CD14-positive monocyte (primary cell): ENCODE data around the gene FOXA1. TPM values are rescaled to one million over a fixed set of nuclear protein-coding genes. Genes with fewer than 3 reads are reported as not detected.
A peak's percentile ranks its signal among the peaks of the same experiment; 100 is the strongest.

Experiments used
- DNase-seq, 3 donors: peaks; one replicate each; pipeline ENCODE4 v3.0.0-alpha.2; 2011 to 2022
- H2AFZ ChIP-seq: 2 replicates; pipeline ENCODE4 v1.6.0; 2012; ENCODE audit warnings: mild to moderate bottlenecking, low read depth, low read length, inconsistent platforms; ENCODE audit not compliant: insufficient read depth, poor library complexity, severe bottlenecking
- H3K27ac ChIP-seq, 2 donors: 1 replicate in 1 of 2; 2 replicates in 1 of 2; pipeline ENCODE4 v1.5.1; 2012 to 2013; ENCODE audit warnings: low read length in 2 of 2, control low read depth in 1 of 2, inconsistent platforms in 1 of 2, low read depth in 1 of 2, mild to moderate bottlenecking in 1 of 2
- H3K27me3 ChIP-seq, 2 donors: one replicate each; pipeline versions ENCODE4 v1.6.0 to v1.6.1; 2011 to 2013; ENCODE audit warnings: low read length in 2 of 2; ENCODE audit not compliant: control insufficient read depth in 2 of 2, insufficient read depth in 2 of 2
- H3K36me3 ChIP-seq, 2 donors: replicated peaks in 1 of 2; 1 replicate in 1 of 2; 2 replicates in 1 of 2; pipeline versions ENCODE4 v1.5.1 to v1.6.1; 2012 to 2013; ENCODE audit warnings: low read length in 2 of 2, control low read depth in 1 of 2, inconsistent platforms in 1 of 2, mild to moderate bottlenecking in 1 of 2; ENCODE audit not compliant: insufficient read depth in 2 of 2, control insufficient read depth in 1 of 2
- H3K4me1 ChIP-seq, 2 donors: 1 replicate in 1 of 2; 2 replicates in 1 of 2; pipeline versions ENCODE4 v1.5.1 to v1.6.1; 2012 to 2013; ENCODE audit warnings: low read length in 2 of 2, control low read depth in 1 of 2, inconsistent platforms in 1 of 2, mild to moderate bottlenecking in 1 of 2, moderate library complexity in 1 of 2; ENCODE audit not compliant: insufficient read depth in 2 of 2, control insufficient read depth in 1 of 2
- H3K4me2 ChIP-seq: replicated peaks from 2 replicates; pipeline ENCODE3; 2012; ENCODE audit warnings: low read length, moderate library complexity, mild to moderate bottlenecking; ENCODE audit not compliant: poor library complexity, severe bottlenecking; ENCODE audit errors: extremely low read depth
- H3K4me3 ChIP-seq, 3 experiments: fragments of 200-600 bp in 1 of 3; sonication (generic) in 1 of 3; replicated peaks in 1 of 3; 1 replicate in 2 of 3; 2 replicates in 1 of 3; pipeline ENCODE4 v1.5.1; 2011 to 2013; ENCODE audit warnings: low read length in 3 of 3, mild to moderate bottlenecking in 3 of 3, control low read depth in 2 of 3, low read depth in 2 of 3, inconsistent platforms in 1 of 3, moderate library complexity in 1 of 3
- H3K79me2 ChIP-seq: 2 replicates; pipeline ENCODE4 v1.6.0; 2012; ENCODE audit warnings: mild to moderate bottlenecking, control low read depth, inconsistent platforms, low read length, moderate library complexity; ENCODE audit not compliant: insufficient read depth
- H3K9ac ChIP-seq: 2 replicates; pipeline ENCODE4 v1.6.0; 2017; ENCODE audit warnings: low read length, mild to moderate bottlenecking; ENCODE audit not compliant: insufficient read depth, poor library complexity, severe bottlenecking
- H3K9me3 ChIP-seq, 2 donors: replicated peaks in 1 of 2; 1 replicate in 1 of 2; 2 replicates in 1 of 2; pipeline versions ENCODE4 v1.5.1 to v1.6.1; 2012 to 2013; ENCODE audit warnings: low read length in 2 of 2, control low read depth in 1 of 2; ENCODE audit not compliant: control insufficient read depth in 1 of 2, insufficient read depth in 1 of 2
- H4K20me1 ChIP-seq: 2 replicates; pipeline ENCODE4 v1.6.0; 2012; ENCODE audit warnings: mild to moderate bottlenecking, low read length, control low read depth, moderate library complexity; ENCODE audit not compliant: insufficient read depth
- H3K27ac Mint-ChIP-seq, 7 donors: one replicate each; pipeline ENCODE4 v1.8.0; 2020; ENCODE audit warnings: mild to moderate bottlenecking in 7 of 7, mixed read lengths in 7 of 7, moderate library complexity in 6 of 7, inconsistent platforms in 2 of 7
- H3K27me3 Mint-ChIP-seq, 3 donors: one replicate each; pipeline ENCODE4 v1.8.0; 2021 to 2022; ENCODE audit warnings: low read depth in 3 of 3, mild to moderate bottlenecking in 3 of 3, mixed read lengths in 3 of 3, moderate library complexity in 3 of 3, inconsistent platforms in 1 of 3
- H3K36me3 Mint-ChIP-seq, 2 donors: one replicate each; pipeline ENCODE4 v1.8.0; 2020; ENCODE audit warnings: mixed read lengths in 2 of 2, inconsistent platforms in 1 of 2, mild to moderate bottlenecking in 1 of 2
- H3K4me1 Mint-ChIP-seq: one replicate; pipeline ENCODE4 v1.8.0; 2020; ENCODE audit warnings: mild to moderate bottlenecking, mixed read lengths
- H3K4me3 Mint-ChIP-seq, 2 donors: one replicate each; pipeline ENCODE4 v1.8.0; 2020; ENCODE audit warnings: mild to moderate bottlenecking in 2 of 2, mixed read lengths in 2 of 2, moderate library complexity in 1 of 2
- H3K9me3 Mint-ChIP-seq, 7 donors: one replicate each; pipeline ENCODE4 v1.8.0; 2020 to 2022; ENCODE audit warnings: mixed read lengths in 7 of 7, mild to moderate bottlenecking in 6 of 7, moderate library complexity in 6 of 7, inconsistent platforms in 2 of 7
- CTCF ChIP-seq: fragments of 200-600 bp; IDR thresholded peaks from one replicate; pipeline ENCODE4 v1.8.0; 2022; ENCODE audit warnings: antibody characterized with exemption, mild to moderate bottlenecking
- WGBS: methylation state at CpG from one replicate; pipeline ENCODE4 v1.1.5; 2013; ENCODE audit warnings: missing lambda C conversion rate; ENCODE audit not compliant: insufficient coverage; 5-methylcytosine and 5-hydroxymethylcytosine counted together
- intact Hi-C, 2 donors: fragments of 100-400 bp; cut with micrococcal nuclease; formaldehyde crosslinking; loops; one replicate each; pipeline versions ENCODE4 v1.15.0 to v1.15.1; 2023
- polyA plus RNA-seq, 3 donors: library from polyadenylated mRNA; depleted of rRNA in 1 of 3; unstranded in 2 of 3; stranded (reverse) in 1 of 3; fragments of 300-500 nt in 2 of 3; fragments of >200 nt in 1 of 3; fragmentation: Illumina TruSeq in 2 of 3; gene quantifications; 1 replicate in 2 of 3; 2 replicates in 1 of 3; pipeline ENCODE4 v1.2.3, GENCODE V29; 2012 to 2021

FOXA1 gene
- polyA plus RNA-seq, 3 donors = 0.09 TPM; not detected in 2

GRCh38 chr14:37588667-37588955 lies 6.4 kb downstream of the FOXA1 start:
- H3K27me3 Mint-ChIP-seq = peaks cover 88 to 97% (median 89%) of the 10 kb centered on the region in 3 donors
- DNase-seq = no peak
- Histone ChIP-seq H3K4me3 (no peak overlapping the region), H3K9me3 (peaks cover 9 to 72% of the 10 kb centered on the region in 2 donors), H3K9ac (no peak overlapping the region), H3K27ac (no peak overlapping the region), H3K27me3 (peaks cover 80 to 96% of the 10 kb centered on the region in 2 donors), H4K20me1 (no peaks in the 10 kb centered on the region), H3K36me3 (no peaks in the 10 kb centered on the region), H3K4me2 (no peak overlapping the region), H3K4me1 (no peaks in the 10 kb centered on the region), H2AFZ (no peak overlapping the region), H3K79me2 (no peaks in the 10 kb centered on the region)
- H3K27ac Mint-ChIP-seq = no peak overlapping the region
- peak overlapping the region in 1 of 2 donors; percentile 80 for H3K4me3 Mint-ChIP-seq
- 0% methylated on average over 1 of the region's 6 CpGs for WGBS
- no peaks in the 10 kb centered on the region for H3K4me1 Mint-ChIP-seq
- H3K36me3 Mint-ChIP-seq = peaks cover 0 to 9% of the 10 kb centered on the region in 2 donors
- intact Hi-C loops = no loop called here
- peaks cover 7 to 62% (median 36%) of the 10 kb centered on the region in 7 donors for H3K9me3 Mint-ChIP-seq
- TF ChIP-seq CTCF = no peak

GRCh38 chr14:37587881-37588666 lies 7.0 kb downstream of the FOXA1 start:
- no peak overlapping the region for H3K9ac ChIP-seq
- peak overlapping the region in 1 of 2 donors; percentile 80 for H3K4me3 Mint-ChIP-seq
- intact Hi-C loops = no loop called here

More at GRCh38 chr14:37587881-37588666, 7.0 kb downstream of the FOXA1 start:
- Histone ChIP-seq H3K79me2 (no peaks in the 10 kb centered on the region), H3K27me3 (peaks cover 79 to 96% of the 10 kb centered on the region in 2 donors), H3K4me1 (no peaks in the 10 kb centered on the region), H3K9me3 (peaks cover 12 to 71% of the 10 kb centered on the region in 2 donors), H3K4me3 (no peak overlapping the region), H3K36me3 (no peaks in the 10 kb centered on the region), H2AFZ (no peak overlapping the region), H4K20me1 (no peaks in the 10 kb centered on the region), H3K4me2 (no peak overlapping the region), H3K27ac (no peak overlapping the region)
- no peak for DNase-seq
- Mint-ChIP-seq H3K27ac (no peak overlapping the region), H3K27me3 (peaks cover 86 to 97% (median 89%) of the 10 kb centered on the region in 3 donors), H3K9me3 (peaks cover 8 to 62% (median 34%) of the 10 kb centered on the region in 7 donors), H3K36me3 (peaks cover 0 to 9% of the 10 kb centered on the region in 2 donors), H3K4me1 (no peaks in the 10 kb centered on the region)
- no peak for TF ChIP-seq CTCF
- WGBS = 4% methylated on average over 56 of the region's 63 CpGs
